ENCODE results near the gene SLC25A42. TPM values are rescaled to one million over a fixed set of nuclear protein-coding genes. Genes with fewer than 3 reads are reported as not detected.

The SLC25A42 gene
- total and polyA plus RNA-seq, 2 of the 13 experiments (the other 11 are each of a cell fraction or from before 2014, with no cell fraction given) = 12.8 to 18.3 TPM

DNA sequence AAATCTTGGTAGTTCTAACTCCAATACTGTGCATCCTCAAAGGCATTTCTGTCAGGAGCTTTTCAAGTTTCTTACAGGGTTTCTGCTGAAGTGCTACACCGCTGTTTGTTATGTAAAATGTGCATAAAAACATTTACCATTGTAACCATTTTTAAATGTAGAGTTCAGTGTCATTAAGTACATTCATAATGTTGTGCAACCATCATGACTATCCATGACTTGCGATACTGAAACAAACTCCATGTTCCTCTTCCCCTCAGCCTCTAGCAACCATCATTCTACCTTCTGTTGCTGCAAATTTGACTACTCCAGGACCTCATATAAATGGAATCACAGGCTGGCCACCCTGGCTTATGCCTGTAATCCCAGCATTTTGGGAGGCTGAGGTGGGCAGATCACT lies 14.4 kb upstream of the SLC25A42 start:
- ATAC-seq = no peak
- peaks cover 24 to 53% of the 10 kb centered on the region in 2 experiments for H3K36me3 ChIP-seq (replicated peaks in 1 of 2; ENCODE audit: control insufficient read depth in 1 of 2, insufficient read depth in 2 of 2, low read length in 2 of 2)
- TF ChIP-seq TCF12 (IDR thresholded peaks at IDR 0.05) (no peak), TCF12 (CRISPR knock-in tag; IDR thresholded peaks at IDR 0.05) (no peak), RCOR2 (CRISPR knock-in tag; IDR thresholded peaks at IDR 0.05) (no peak), ZNF230 (CRISPR knock-in tag; IDR thresholded peaks at IDR 0.05) (no peak), USF2 (IDR thresholded peaks at IDR 0.05; ENCODE audit: low read depth, low read length) (no peak), USF2 (CRISPR knock-in tag; IDR thresholded peaks at IDR 0.05; ENCODE audit: borderline replicate concordance) (no peak), CSRNP2 (CRISPR knock-in tag; conservative IDR thresholded peaks at IDR 0.05; ENCODE audit: low read depth) (no peak), PCBP1 (IDR thresholded peaks at IDR 0.05; ENCODE audit: borderline replicate concordance, low read depth, low read length) (no peak), HOXA5 (CRISPR knock-in tag; IDR thresholded peaks at IDR 0.05) (no peak)
- TF ChIP-seq, protein P1, sequence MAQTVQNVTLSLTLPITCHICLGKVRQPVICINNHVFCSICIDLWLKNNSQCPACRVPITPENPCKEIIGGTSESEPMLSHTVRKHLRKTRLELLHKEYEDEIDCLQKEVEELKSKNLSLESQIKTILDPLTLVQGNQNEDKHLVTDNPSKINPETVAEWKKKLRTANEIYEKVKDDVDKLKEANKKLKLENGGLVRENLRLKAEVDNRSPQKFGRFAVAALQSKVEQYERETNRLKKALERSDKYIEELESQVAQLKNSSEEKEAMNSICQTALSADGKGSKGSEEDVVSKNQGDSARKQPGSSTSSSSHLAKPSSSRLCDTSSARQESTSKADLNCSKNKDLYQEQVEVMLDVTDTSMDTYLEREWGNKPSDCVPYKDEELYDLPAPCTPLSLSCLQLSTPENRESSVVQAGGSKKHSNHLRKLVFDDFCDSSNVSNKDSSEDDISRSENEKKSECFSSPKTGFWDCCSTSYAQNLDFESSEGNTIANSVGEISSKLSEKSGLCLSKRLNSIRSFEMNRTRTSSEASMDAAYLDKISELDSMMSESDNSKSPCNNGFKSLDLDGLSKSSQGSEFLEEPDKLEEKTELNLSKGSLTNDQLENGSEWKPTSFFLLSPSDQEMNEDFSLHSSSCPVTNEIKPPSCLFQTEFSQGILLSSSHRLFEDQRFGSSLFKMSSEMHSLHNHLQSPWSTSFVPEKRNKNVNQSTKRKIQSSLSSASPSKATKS (CRISPR knock-in tag; IDR thresholded peaks at IDR 0.05) = no peak
- TF ChIP-seq, protein P2, sequence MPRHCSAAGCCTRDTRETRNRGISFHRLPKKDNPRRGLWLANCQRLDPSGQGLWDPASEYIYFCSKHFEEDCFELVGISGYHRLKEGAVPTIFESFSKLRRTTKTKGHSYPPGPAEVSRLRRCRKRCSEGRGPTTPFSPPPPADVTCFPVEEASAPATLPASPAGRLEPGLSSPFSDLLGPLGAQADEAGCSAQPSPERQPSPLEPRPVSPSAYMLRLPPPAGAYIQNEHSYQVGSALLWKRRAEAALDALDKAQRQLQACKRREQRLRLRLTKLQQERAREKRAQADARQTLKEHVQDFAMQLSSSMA (CRISPR knock-in tag; IDR thresholded peaks at IDR 0.05) = no peak
- H3K9ac ChIP-seq (ENCODE audit: insufficient read depth, low read depth, low read length) = no peak overlapping the region
- H3K9me3 ChIP-seq (ENCODE audit: low read length) = no peaks in the 10 kb centered on the region
- no peak overlapping the region for H3K4me2 ChIP-seq (ENCODE audit: low read depth, low read length)
- no peaks in the 10 kb centered on the region for H3K27me3 ChIP-seq (ENCODE audit: control insufficient read depth in 1 of 2, insufficient read depth in 2 of 2, low read length in 2 of 2)
- no peak for DNase-seq (ENCODE audit: low spot score)
- no peak for FAIRE-seq
- H3K4me1 ChIP-seq (ENCODE audit: insufficient read depth, low read length) = no peaks in the 10 kb centered on the region
- CTCF ChIA-PET (ENCODE audit: low intra/inter-chr PET ratio, low total read pairs) = no interaction called here
- H3K79me2 ChIP-seq (ENCODE audit: insufficient read depth, low read length) = no peaks in the 10 kb centered on the region
- WGBS (ENCODE audit: low lambda C conversion rate) = 100% methylated on average over 2 of the region's 2 CpGs
- in situ Hi-C loops (cut with HindIII; ENCODE audit: extremely low pct_ligation_motif_present, low pct_unique_long_range_greater_than_20kb) = no loop called here
- H2AFZ ChIP-seq (ENCODE audit: low read length) = no peak overlapping the region
- H4K20me1 ChIP-seq (ENCODE audit: insufficient read depth, low read length) = no peaks in the 10 kb centered on the region
- BruUV-seq (replicated peaks) = no TSS peak
- no peak overlapping the region for H3K27ac ChIP-seq (ENCODE audit: extremely low read length, insufficient read depth, low read length)
- intact Hi-C loops (cut with micrococcal nuclease; ENCODE audit: unreplicated experiment) = no loop called here
- POLR2A ChIA-PET = no interaction called here
- no peak overlapping the region for H3K4me3 ChIP-seq (replicated peaks in 1 of 3; ENCODE audit: insufficient read depth in 1 of 3, low read depth in 2 of 3, low read length in 3 of 3)

Data from HepG2 (cell line).